Ramos (cell line): ENCODE measurements around the gene CIART.
"Not testable (repeated sequence)": the region's sequence is repeated elsewhere in the genome, so short reads cannot be mapped to it uniquely, and the experiment has no call there.

Experiments
- in situ Hi-C: fragments of 300-500 bp; cut with MboI; formaldehyde crosslinking; loops from one replicate; pipeline ENCODE4 v1.14.3; 2022; ENCODE audit warnings: low sequenced_read_pairs; ENCODE audit not compliant: unreplicated experiment

The CIART gene

GRCh38 chr1:150281758-150282557, at the start of gene CIART:
TSS of gene CIART (plus strand) at chr1:150282554. CDS start at chr1:150283268, 714 bp downstream.
- in situ Hi-C loops: no loop called here

- in situ Hi-C loops: not testable (repeated sequence)
These were observed 49.4 kb upstream of the CIART start for GRCh38 chr1:150232921-150233320.

- in situ Hi-C loops: no loop called here
These were observed 48.7 kb upstream of the CIART start for GRCh38 chr1:150233359-150234308.

GRCh38 chr1:150234309-150234565, 48.1 kb upstream of the CIART start:
- in situ Hi-C loops: no loop called here

GRCh38 chr1:150234566-150235293, 47.6 kb upstream of the CIART start:
- in situ Hi-C loops: no loop called here

GRCh38 chr1:150235294-150235851, 47.0 kb upstream of the CIART start:
- in situ Hi-C loops: no loop called here

- in situ Hi-C loops: no loop called here
These were observed 46.3 kb upstream of the CIART start, which contains the start of gene ANP32E for GRCh38 chr1:150235852-150236613. TSS of gene ANP32E (minus strand) at chr1:150236112. CDS start at chr1:150235786, 326 bp downstream.

- in situ Hi-C loops: no loop called here
These were observed 45.7 kb upstream of the CIART start for GRCh38 chr1:150236614-150237100.

- in situ Hi-C loops: not testable (repeated sequence)
These were observed 45.2 kb upstream of the CIART start for GRCh38 chr1:150237176-150237575.

- in situ Hi-C loops: no loop called here
These were observed 44.6 kb upstream of the CIART start for GRCh38 chr1:150237746-150238145.

GRCh38 chr1:150243003-150243402, 39.4 kb upstream of the CIART start:
- in situ Hi-C loops: no loop called here

- in situ Hi-C loops: loop anchor here (25.0 kb wide), 1 partner anchor 737 kb away; the partner anchor contains the start of gene ANXA9
These were observed 32.4 kb upstream of the CIART start for GRCh38 chr1:150249936-150250335.

GRCh38 chr1:150256198-150256553, 26.2 kb upstream of the CIART start:
- in situ Hi-C loops: loop anchor here (25.0 kb wide), 1 partner anchor 731 kb away; the partner anchor contains the start of gene ANXA9

- in situ Hi-C loops: loop anchor here (25.0 kb wide), 1 partner anchor 731 kb away; the partner anchor contains the start of gene ANXA9
These were observed 25.6 kb upstream of the CIART start for GRCh38 chr1:150256554-150257341.

- in situ Hi-C loops: loop anchor here (25.0 kb wide), 1 partner anchor 729 kb away; the partner anchor contains the start of gene ANXA9
These were observed 24.4 kb upstream of the CIART start, which contains the start of gene CA14 for GRCh38 chr1:150257624-150258585. TSS of gene CA14 (plus strand) at chr1:150257774. CDS start at chr1:150258129, 355 bp downstream.

- in situ Hi-C loops: loop anchor here (25.0 kb wide), 1 partner anchor 728 kb away; the partner anchor contains the start of gene ANXA9
These were observed 23.1 kb upstream of the CIART start for GRCh38 chr1:150259217-150259616.
